Measurements from ENCODE around the gene MANEAL. TPM values are rescaled to one million over a fixed set of nuclear protein-coding genes. Genes with fewer than 3 reads are reported as not detected.

The MANEAL gene
- total RNA-seq, 1 experiment from 2014 or later: 22.7 TPM

GRCh38 chr1:37822906-37823815 is 29.5 kb downstream of the MANEAL start:
- Histone ChIP-seq H4K20me1 (ENCODE audit: control insufficient read depth, insufficient read depth, insufficient read length) (no peaks in the 10 kb centered on the region), H3K4me2 (ENCODE audit: insufficient read depth, insufficient read length, low read length) (no peak overlapping the region), H2BK15ac (ENCODE audit: low read depth, low read length) (no peak overlapping the region), H3T11ph (ENCODE audit: low read length) (no peak overlapping the region), H2BK120ac (ENCODE audit: low read depth, low read length, poor library complexity, severe bottlenecking) (no peak overlapping the region), H3K27ac (ENCODE audit: insufficient read length, low read depth, low read length) (no peak overlapping the region), H2BK5ac (ENCODE audit: insufficient read length, low read length) (no peak overlapping the region), H4K91ac (ENCODE audit: insufficient read length, low read depth, low read length) (no peak overlapping the region), H3K27me3 (ENCODE audit: insufficient read depth, low read length) (no peaks in the 10 kb centered on the region), H3K4me1 (ENCODE audit: insufficient read depth, low read length) (no peaks in the 10 kb centered on the region), H2AK5ac (ENCODE audit: insufficient read length, low read length) (no peak overlapping the region), H3K23ac (ENCODE audit: insufficient read length, low read depth, low read length) (no peak overlapping the region), H3K4ac (ENCODE audit: low read depth, low read length) (no peak overlapping the region), H3K18ac (ENCODE audit: insufficient read length, low read depth, low read length) (no peak overlapping the region), H3K14ac (ENCODE audit: insufficient read depth, low read length) (no peak overlapping the region), H2BK20ac (ENCODE audit: low read depth, low read length, poor library complexity, severe bottlenecking) (no peak overlapping the region), H4K5ac (ENCODE audit: insufficient read length, low read depth, low read length) (no peak overlapping the region), H3K79me1 (ENCODE audit: insufficient read depth, low read depth, low read length, poor library complexity, severe bottlenecking) (no peaks in the 10 kb centered on the region), H3K56ac (ENCODE audit: insufficient read length, low read depth, low read length) (no peak overlapping the region), H3K23me2 (ENCODE audit: insufficient read length, low read depth, low read length, poor library complexity, severe bottlenecking) (no peaks in the 10 kb centered on the region), H2AFZ (ENCODE audit: low read length) (no peak overlapping the region), H2BK12ac (ENCODE audit: insufficient read length, low read depth, low read length) (no peak overlapping the region), H3K79me2 (ENCODE audit: insufficient read depth, low read length) (no peaks in the 10 kb centered on the region), H3K9ac (ENCODE audit: extremely low read depth, insufficient read length, low read length) (no peak overlapping the region), H3K9me3 (ENCODE audit: control insufficient read depth, low read depth, low read length) (no peaks in the 10 kb centered on the region), H4K8ac (replicated peaks; ENCODE audit: insufficient read length, low read depth, low read length) (no peak overlapping the region)
- H3K4me3 Mint-ChIP-seq: no peak overlapping the region
- no peak for DNase-seq
- no peaks in the 10 kb centered on the region for H3K27me3 Mint-ChIP-seq (ENCODE audit: low read depth)
- H3K4me1 Mint-ChIP-seq: peaks cover 0 to under 1% of the 10 kb centered on the region in 2 experiments; a peak in 1 of 4 replicates
- peaks cover 14 to 52% (median 31%) of the 10 kb centered on the region in 3 experiments; a peak in 6 of 7 replicates for H3K36me3 Mint-ChIP-seq (ENCODE audit: insufficient read depth in 1 of 3, low read depth in 3 of 3)
- no peaks in the 10 kb centered on the region for H3K9me3 Mint-ChIP-seq
- no peak overlapping the region for H3K27ac Mint-ChIP-seq
- WGBS (ENCODE audit: extremely low coverage, insufficient read length, low lambda C conversion rate): no CpG with 5 or more reads among the region's 9 CpGs
- TF ChIP-seq CTCF (conservative IDR thresholded peaks at IDR 0.05): no peak
